ENCODE results near the gene ATP2C2. TPM values are rescaled to one million over a fixed set of nuclear protein-coding genes. Genes with fewer than 3 reads are reported as not detected.

ATP2C2 gene
- total RNA-seq, 4 donors from 2014 or later, result 138 to 3,342 (median 155) TPM

DNA sequence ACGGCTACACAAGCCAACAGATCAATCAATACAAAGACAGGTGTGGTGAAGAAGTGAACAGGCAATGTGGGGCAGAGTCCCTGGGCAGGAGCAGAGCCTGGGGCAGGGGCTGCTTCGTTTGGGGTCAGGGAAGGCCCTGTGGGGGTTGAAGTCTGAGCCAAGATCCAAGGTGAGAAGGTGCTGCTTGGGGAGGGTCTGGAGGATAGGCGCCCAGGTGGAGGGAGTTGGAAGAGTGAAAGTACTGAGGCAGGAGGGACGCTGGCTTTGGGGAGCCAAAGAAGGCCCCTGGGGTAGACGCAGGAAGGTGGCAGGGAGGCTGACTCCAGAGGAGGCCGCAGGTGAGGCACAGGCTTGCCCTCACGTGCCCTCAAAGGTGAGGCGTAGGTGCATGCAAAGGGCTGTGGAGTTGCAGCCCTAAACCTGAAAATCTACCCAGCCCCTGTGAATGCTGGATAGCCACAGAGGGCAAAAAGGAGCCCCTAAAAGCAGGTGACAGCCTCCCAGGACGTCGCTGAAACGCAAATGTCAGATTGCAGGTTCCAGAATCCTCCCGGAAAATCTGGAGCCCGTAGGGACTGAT, 40.3 kb upstream of the ATP2C2 start:
- Histone ChIP-seq H3K27me3 (no peaks in the 10 kb centered on the region), H3K4me1 (peaks cover 0 to 3% (median 3%) of the 10 kb centered on the region in 4 donors), H3K27ac (no peak overlapping the region), H3K4me3 (no peak overlapping the region), H3K9me3 (no peaks in the 10 kb centered on the region), H3K36me3 (peaks cover 0 to 3% (median 0%) of the 10 kb centered on the region in 4 donors)
- TF ChIP-seq EP300 (IDR thresholded peaks at IDR 0.05; ENCODE audit: low read depth) (no peak), CTCF (IDR thresholded peaks at IDR 0.05) (no peak), POLR2AphosphoS5 (IDR thresholded peaks at IDR 0.05) (no peak), POLR2A (IDR thresholded peaks at IDR 0.05) (no peak)
- WGBS, 2 donors (ENCODE audit: low coverage in 1 of 2), result 78 to 80% methylated on average over 2 to 12 of the region's 13 CpGs
- in situ Hi-C loops (cut with MboI; ENCODE audit: low pct_ligation_motif_present in 1 of 4, low pct_unique_long_range_greater_than_20kb in 1 of 4, low sequenced_read_pairs in 3 of 4) (no loop called here), intact Hi-C loops (cut with DNase I; ENCODE audit: low total_unique reads) (no loop called here)
- DNase-seq, result no peak

- Histone ChIP-seq H3K27me3 (no peaks in the 10 kb centered on the region), H3K4me3 (no peak overlapping the region), H3K4me1 (peaks cover 5 to 12% (median 11%) of the 10 kb centered on the region in 4 donors), H3K36me3 (peaks cover 0 to 3% (median 0%) of the 10 kb centered on the region in 4 donors), H3K9me3 (no peaks in the 10 kb centered on the region), H3K27ac (no peak overlapping the region)
- intact Hi-C loops (cut with DNase I; ENCODE audit: low total_unique reads) (no loop called here), in situ Hi-C loops (cut with MboI; ENCODE audit: low pct_ligation_motif_present in 1 of 4, low pct_unique_long_range_greater_than_20kb in 1 of 4, low sequenced_read_pairs in 3 of 4) (no loop called here)
- DNase-seq, result no peak
- WGBS, 2 donors (ENCODE audit: low coverage in 1 of 2), result 91 to 100% methylated on average over 4 to 8 of the region's 8 CpGs
- TF ChIP-seq EP300 (IDR thresholded peaks at IDR 0.05; ENCODE audit: low read depth) (no peak), POLR2A (IDR thresholded peaks at IDR 0.05) (no peak), POLR2AphosphoS5 (IDR thresholded peaks at IDR 0.05) (no peak), CTCF (IDR thresholded peaks at IDR 0.05) (no peak)
Observed at GRCh38 chr16:84329016-84329415, 39.3 kb upstream of the ATP2C2 start.

GRCh38 chr16:84329843-84330684, 38.3 kb upstream of the ATP2C2 start:
- in situ Hi-C loops (cut with MboI; ENCODE audit: low pct_ligation_motif_present in 1 of 4, low pct_unique_long_range_greater_than_20kb in 1 of 4, low sequenced_read_pairs in 3 of 4), result no loop called here
- no peak overlapping the region for H3K27ac ChIP-seq
- 84% methylated on average over 18 of the region's 18 CpGs; no CpG with 5 or more reads in 1 of the 2 donors for WGBS, 2 donors (ENCODE audit: low coverage in 1 of 2)
- no peaks in the 10 kb centered on the region for H3K27me3 ChIP-seq
- DNase-seq, result no peak
- intact Hi-C loops (cut with DNase I; ENCODE audit: low total_unique reads), result no loop called here
- H3K9me3 ChIP-seq, result no peaks in the 10 kb centered on the region
- no peak for TF ChIP-seq POLR2AphosphoS5 (IDR thresholded peaks at IDR 0.05)
- TF ChIP-seq POLR2A (IDR thresholded peaks at IDR 0.05), result no peak
- TF ChIP-seq EP300 (IDR thresholded peaks at IDR 0.05; ENCODE audit: low read depth), result no peak
- TF ChIP-seq CTCF (IDR thresholded peaks at IDR 0.05), result no peak
- peaks cover 5 to 23% (median 19%) of the 10 kb centered on the region in 4 donors for H3K4me1 ChIP-seq
- H3K36me3 ChIP-seq, result peaks cover 0 to 3% (median 0%) of the 10 kb centered on the region in 4 donors
- H3K4me3 ChIP-seq, result no peak overlapping the region

GRCh38 chr16:84330685-84331050, 37.7 kb upstream of the ATP2C2 start:
- Histone ChIP-seq H3K36me3 (peaks cover 0 to 3% (median 0%) of the 10 kb centered on the region in 4 donors), H3K9me3 (no peaks in the 10 kb centered on the region), H3K27me3 (no peaks in the 10 kb centered on the region), H3K27ac (no peak overlapping the region), H3K4me3 (no peak overlapping the region), H3K4me1 (peaks cover 5 to 23% (median 19%) of the 10 kb centered on the region in 4 donors)
- intact Hi-C loops (cut with DNase I; ENCODE audit: low total_unique reads), result no loop called here
- in situ Hi-C loops (cut with MboI; ENCODE audit: low pct_ligation_motif_present in 1 of 4, low pct_unique_long_range_greater_than_20kb in 1 of 4, low sequenced_read_pairs in 3 of 4), result no loop called here
- no peak for TF ChIP-seq POLR2A (IDR thresholded peaks at IDR 0.05)
- no peak for TF ChIP-seq EP300 (IDR thresholded peaks at IDR 0.05; ENCODE audit: low read depth)
- 93% methylated on average over 5 of the region's 5 CpGs; no CpG with 5 or more reads in 1 of the 2 donors for WGBS, 2 donors (ENCODE audit: low coverage in 1 of 2)
- DNase-seq, result no peak
